Measurements from ENCODE around the gene ACOT7. TPM values are rescaled to one million over a fixed set of nuclear protein-coding genes. Genes with fewer than 3 reads are reported as not detected.

Gene ACOT7
- total RNA-seq, 1 donor from 2014 or later = 35.1 TPM

- no peak overlapping the region for H3K27ac Mint-ChIP-seq (ENCODE audit: unreplicated experiment)
- no peaks in the 10 kb centered on the region for H3K4me1 Mint-ChIP-seq (ENCODE audit: unreplicated experiment)
- H3K9me3 Mint-ChIP-seq (ENCODE audit: unreplicated experiment) = no peaks in the 10 kb centered on the region
- H3K4me3 Mint-ChIP-seq (ENCODE audit: unreplicated experiment) = no peak overlapping the region
- H3K36me3 Mint-ChIP-seq (ENCODE audit: low read depth, unreplicated experiment) = peaks cover 8% of the 10 kb centered on the region
- TF ChIP-seq CTCF (IDR thresholded peaks at IDR 0.05; ENCODE audit: unreplicated experiment) = peak; percentile 39
- peaks cover 6% of the 10 kb centered on the region for H3K27me3 Mint-ChIP-seq (ENCODE audit: unreplicated experiment)
- peak; percentile 51 for DNase-seq (ENCODE audit: low spot score)
Measured at GRCh38 chr1:6280761-6281451, 112.7 kb downstream of the ACOT7 start.

GRCh38 chr1:6279613-6280383 is 113.8 kb downstream of the ACOT7 start:
- Mint-ChIP-seq H3K4me3 (ENCODE audit: unreplicated experiment) (no peak overlapping the region), H3K9me3 (ENCODE audit: unreplicated experiment) (no peaks in the 10 kb centered on the region), H3K27ac (ENCODE audit: unreplicated experiment) (no peak overlapping the region), H3K4me1 (ENCODE audit: unreplicated experiment) (no peaks in the 10 kb centered on the region), H3K36me3 (ENCODE audit: low read depth, unreplicated experiment) (peaks cover 8% of the 10 kb centered on the region), H3K27me3 (ENCODE audit: unreplicated experiment) (peaks cover 6% of the 10 kb centered on the region)
- no peak for TF ChIP-seq CTCF (IDR thresholded peaks at IDR 0.05; ENCODE audit: unreplicated experiment)
- no peak for DNase-seq (ENCODE audit: low spot score)

DNA sequence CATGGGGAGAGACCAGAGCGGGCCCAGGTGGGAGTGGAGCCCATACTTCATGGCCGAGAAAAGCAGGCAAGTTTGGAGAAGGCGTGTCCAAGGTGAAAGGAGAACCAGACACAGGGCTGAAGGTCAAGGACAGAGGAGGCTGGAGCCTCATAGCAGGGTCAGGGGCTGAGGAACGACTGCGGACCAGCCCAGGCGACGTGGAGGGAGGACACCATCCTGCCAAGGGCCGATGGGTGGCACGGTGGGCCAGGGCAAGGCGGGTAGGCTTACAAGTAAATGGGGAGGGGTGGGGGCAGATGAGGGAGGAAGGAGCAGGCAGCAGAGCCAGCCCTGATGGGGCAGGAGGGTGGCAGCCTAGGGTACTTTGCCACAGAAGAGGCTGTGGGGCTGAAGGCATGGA is 114.5 kb downstream of the ACOT7 start:
- H3K36me3 Mint-ChIP-seq (ENCODE audit: low read depth, unreplicated experiment) = peaks cover 8% of the 10 kb centered on the region
- H3K4me3 Mint-ChIP-seq (ENCODE audit: unreplicated experiment) = no peak overlapping the region
- TF ChIP-seq CTCF (IDR thresholded peaks at IDR 0.05; ENCODE audit: unreplicated experiment) = no peak
- no peaks in the 10 kb centered on the region for H3K9me3 Mint-ChIP-seq (ENCODE audit: unreplicated experiment)
- no peak for DNase-seq (ENCODE audit: low spot score)
- no peak overlapping the region for H3K27ac Mint-ChIP-seq (ENCODE audit: unreplicated experiment)
- no peaks in the 10 kb centered on the region for H3K4me1 Mint-ChIP-seq (ENCODE audit: unreplicated experiment)
- H3K27me3 Mint-ChIP-seq (ENCODE audit: unreplicated experiment) = peaks cover 6% of the 10 kb centered on the region

DNA sequence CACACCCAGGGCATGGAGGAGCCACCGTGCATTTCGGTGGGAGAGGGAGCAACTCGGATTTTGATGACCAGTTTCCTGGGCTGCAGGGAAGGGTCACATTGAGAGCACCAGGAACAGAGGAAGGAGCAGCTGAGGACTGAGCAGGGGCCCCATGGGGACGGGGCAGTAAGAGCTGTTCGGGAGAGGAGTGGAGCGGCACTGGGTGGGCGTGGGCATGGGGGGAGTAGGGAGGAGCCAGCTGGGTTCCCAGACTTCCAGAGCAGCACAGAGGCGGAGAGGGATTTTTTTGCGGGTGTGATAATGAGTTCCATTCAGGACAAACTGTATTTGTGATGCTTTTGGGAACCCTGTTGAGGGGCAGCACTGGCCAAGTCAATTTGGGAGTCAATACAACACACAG is 115.3 kb downstream of the ACOT7 start:
- Mint-ChIP-seq H3K4me3 (ENCODE audit: unreplicated experiment) (no peak overlapping the region), H3K36me3 (ENCODE audit: low read depth, unreplicated experiment) (peaks cover 8% of the 10 kb centered on the region), H3K27ac (ENCODE audit: unreplicated experiment) (no peak overlapping the region), H3K4me1 (ENCODE audit: unreplicated experiment) (no peaks in the 10 kb centered on the region), H3K9me3 (ENCODE audit: unreplicated experiment) (no peaks in the 10 kb centered on the region), H3K27me3 (ENCODE audit: unreplicated experiment) (peaks cover 6% of the 10 kb centered on the region)
- TF ChIP-seq CTCF (IDR thresholded peaks at IDR 0.05; ENCODE audit: unreplicated experiment) = no peak
- DNase-seq (ENCODE audit: low spot score) = no peak

Measured in endothelial cell (in vitro differentiated cells).